K562 (cell line): Measurements from ENCODE around the gene NVL. TPM values are rescaled to one million over a fixed set of nuclear protein-coding genes. Genes with fewer than 3 reads are reported as not detected.

Experiments used
- ATAC-seq: fragments of 200-7000 bp; cut with Tn5 transposase; 3 replicates; pipeline ENCODE4 v1.9.1; 2020; ENCODE audit warnings: moderate library complexity
- BruUV-seq: library from RNA; stranded (reverse); fragments of 400-500 nt; replicated peaks from 2 replicates; lab custom pipeline; 2021; lab: Mats Ljungman, UMichigan
- CTCF ChIA-PET: fragments of 300-600 bp; formaldehyde crosslinking; extraction: SDS; loops from one replicate; lab custom pipeline; 2021; ENCODE audit warnings: low intra/inter-chr PET ratio; lab: Yijun Ruan, JAX
- POLR2A ChIA-PET: fragments of 300-600, 350-650 bp; sonication (Branson Sonifier 250); formaldehyde crosslinking; extraction: SDS; loops from one replicate; lab custom pipeline; 2021; ENCODE audit warnings: antibody characterized with exemption, inconsistent platforms; lab: Yijun Ruan, JAX
- DNase-seq, 4 experiments: peaks; one replicate each; pipeline versions ENCODE4 v3.0.0 to v3.0.0-alpha.2; 2011 to 2018; ENCODE audit warnings: low spot score in 3 of 4, mixed read lengths in 3 of 4; ENCODE audit errors: extremely low read depth in 1 of 4
- FAIRE-seq: peaks from 2 replicates; lab custom pipeline; 2011; peaks lifted over from hg19 to GRCh38; lab: Jason Lieb, UNC
- H2AFZ ChIP-seq: 2 replicates; pipeline ENCODE4 v1.6.0; 2011; ENCODE audit warnings: low read depth, low read length, control low read depth, inconsistent platforms
- H3K27ac ChIP-seq: fragments of 200-600 bp; 3 replicates; pipeline ENCODE4 v1.8.0; 2011; ENCODE audit warnings: low read depth, mild to moderate bottlenecking, control low read depth, inconsistent platforms, low read length, moderate library complexity, mixed read lengths; ENCODE audit errors: extremely low read depth
- H3K27me3 ChIP-seq, 2 experiments: fragments of 300-600 bp in 1 of 2; 2 replicates in 1 of 2; 3 replicates in 1 of 2; pipeline versions ENCODE4 v1.6.0 to v1.8.0; 2011; ENCODE audit warnings: inconsistent platforms in 2 of 2, low read length in 2 of 2, mild to moderate bottlenecking in 1 of 2, mixed read lengths in 1 of 2, moderate library complexity in 1 of 2; ENCODE audit not compliant: control insufficient read depth in 2 of 2, insufficient read depth in 2 of 2
- H3K36me3 ChIP-seq: fragments of 300-600 bp; 3 replicates; pipeline ENCODE4 v1.8.0; 2011; ENCODE audit warnings: mild to moderate bottlenecking, low read length, inconsistent platforms; ENCODE audit not compliant: control insufficient read depth, insufficient read depth
- H3K4me1 ChIP-seq, 2 experiments: fragments of 200-600 bp in 1 of 2; replicated peaks in 1 of 2; 2 replicates in 1 of 2; 3 replicates in 1 of 2; pipeline versions ENCODE4 v1.5.1 to v1.8.0; 2011; ENCODE audit warnings: inconsistent platforms in 2 of 2, low read length in 2 of 2, mild to moderate bottlenecking in 1 of 2, mixed read lengths in 1 of 2, moderate library complexity in 1 of 2; ENCODE audit not compliant: control insufficient read depth in 2 of 2, insufficient read depth in 2 of 2
- H3K4me2 ChIP-seq: 2 replicates; pipeline ENCODE4 v1.6.1; 2011; ENCODE audit warnings: low read length, control low read depth, inconsistent platforms, mixed read lengths; ENCODE audit not compliant: insufficient read depth
- H3K4me3 ChIP-seq: fragments of 200-600 bp; sonication (generic), shearing (Covaris generic); 2 replicates; pipeline ENCODE4 v1.5.1; 2016; ENCODE audit warnings: control low read depth, inconsistent platforms
- H3K79me2 ChIP-seq: fragments of 200-600 bp; 3 replicates; pipeline ENCODE4 v1.8.0; 2011; ENCODE audit warnings: low read length, inconsistent platforms; ENCODE audit not compliant: control insufficient read depth, insufficient read depth
- H3K9ac ChIP-seq, 2 experiments: 2 replicates each; pipeline versions ENCODE4 v1.6.0 to v1.6.1; 2011; ENCODE audit warnings: low read depth in 2 of 2, low read length in 2 of 2, control low read depth in 1 of 2, inconsistent platforms in 1 of 2, mild to moderate bottlenecking in 1 of 2, mixed read lengths in 1 of 2; ENCODE audit not compliant: insufficient read depth in 1 of 2
- H3K9me1 ChIP-seq: one replicate; pipeline ENCODE4 v1.6.0; 2011; ENCODE audit warnings: inconsistent platforms, mild to moderate bottlenecking, low read length, moderate library complexity; ENCODE audit not compliant: control insufficient read depth, insufficient read depth
- H3K9me3 ChIP-seq: replicated peaks from 2 replicates; pipeline ENCODE4 v1.5.1; 2011; ENCODE audit warnings: low read depth, low read length, inconsistent platforms; ENCODE audit not compliant: control insufficient read depth, insufficient read depth
- H4K20me1 ChIP-seq: replicated peaks from 2 replicates; pipeline ENCODE4 v1.6.1; 2011; ENCODE audit warnings: low read length, inconsistent platforms, mixed read lengths; ENCODE audit not compliant: control insufficient read depth, insufficient read depth
- KLF6 ChIP-seq: fragments of 250-450 bp; sonication (Bioruptor Pico); IDR thresholded peaks from 2 replicates; pipeline ENCODE4 v1.4.0; 2020; ENCODE audit warnings: mild to moderate bottlenecking, moderate library complexity, borderline replicate concordance
- NR4A1 ChIP-seq, 2 experiments: fragments of 250-450 bp in 1 of 2; fragments of 450-650 bp in 1 of 2; sonication (Bioruptor Pico) in 1 of 2; IDR thresholded peaks; 2 replicates each; pipeline versions ENCODE4 v1.4.0 to v1.6.1; 2016 to 2020; ENCODE audit warnings: mild to moderate bottlenecking in 2 of 2, missing compliant biosample characterization in 1 of 2, missing genetic modification characterization in 1 of 2, moderate library complexity in 1 of 2
- TEAD2 ChIP-seq: fragments of 450-650 bp; IDR thresholded peaks from 2 replicates; pipeline ENCODE4 v1.6.1; 2016; ENCODE audit warnings: missing genetic modification characterization, control low read depth, missing compliant biosample characterization
- TRIM24 ChIP-seq, 2 experiments: fragments of 450-650 bp; IDR thresholded peaks; 2 replicates each; pipeline ENCODE4 v1.6.1; 2016
- ZNF165 ChIP-seq: fragments of 250-450 bp; sonication (Bioruptor Pico); IDR thresholded peaks from 2 replicates; pipeline ENCODE4 v1.4.0; 2020; ENCODE audit warnings: borderline replicate concordance
- ZNF785 ChIP-seq: fragments of 250-450 bp; sonication (Bioruptor Pico); IDR thresholded peaks from 2 replicates; pipeline ENCODE4 v1.4.0; 2020; ENCODE audit warnings: mild to moderate bottlenecking
- WGBS: fragments of 100-300 bp; shearing (Covaris generic); methylation state at CpG from one replicate; pipeline ENCODE4 v1.1.6; 2016; ENCODE audit warnings: low coverage, mixed read lengths; ENCODE audit not compliant: insufficient coverage; ENCODE audit errors: missing lambda C conversion rate; 5-methylcytosine and 5-hydroxymethylcytosine counted together
- in situ Hi-C: fragments of 300-500 bp; cut with MboI; formaldehyde crosslinking; loops from 4 replicates; pipeline ENCODE4 v1.15.0; 2018; ENCODE audit warnings: inconsistent platforms, mixed read lengths
- intact Hi-C: fragments of 100-400 bp; cut with micrococcal nuclease; formaldehyde crosslinking; loops from 2 replicates; pipeline ENCODE4 v1.14.2; 2022
- polyA plus RNA-seq, 8 experiments: library from polyadenylated mRNA; depleted of rRNA in 4 of 8; stranded (reverse) in 5 of 8; unstranded in 3 of 8; fragments of >200 nt; fragmentation: Nextera tagmentation in 2 of 8; fragmentation: Illumina TruSeq in 1 of 8; extraction: Ambion mirVana in 2 of 8; extraction: Trizol in 1 of 8; gene quantifications; 2 replicates each; pipeline versions ENCODE4 v1.2.1 to v1.2.3, GENCODE V29; 2011 to 2014; ENCODE audit warnings: inconsistent platforms in 1 of 8, missing spikeins in 1 of 8
- total RNA-seq, 7 experiments: library from RNA; depleted of rRNA in 6 of 7; stranded (reverse); fragments of >200 nt in 6 of 7; fragmentation: Illumina TruSeq in 2 of 7; extraction: Trizol in 2 of 7; gene quantifications; 2 replicates each; pipeline versions ENCODE4 v1.2.1 to v1.2.3, GENCODE V29; 2011 to 2021; ENCODE audit warnings: low replicate concordance in 1 of 7
- TF ChIP-seq, protein P1 (sequence below): sonication (generic); formaldehyde crosslinking; IDR thresholded peaks from 2 replicates; pipeline ENCODE4 v1.8.0; 2022; ENCODE audit warnings: missing genetic modification reagents, mild to moderate bottlenecking, borderline replicate concordance
- TF ChIP-seq, protein P2 (sequence below): fragments of 250-450 bp; sonication (Bioruptor Pico); IDR thresholded peaks from 2 replicates; pipeline ENCODE4 v1.8.0; 2022; ENCODE audit warnings: moderate library complexity, mild to moderate bottlenecking, inconsistent platforms
- TF ChIP-seq, protein P3 (sequence below), 2 experiments: IDR thresholded peaks in 1 of 2; conservative IDR thresholded peaks in 1 of 2; 2 replicates each; pipeline ENCODE4 v1.6.1; 2016; ENCODE audit warnings: low read depth in 2 of 2, mild to moderate bottlenecking in 1 of 2, missing compliant biosample characterization in 1 of 2, missing genetic modification characterization in 1 of 2, moderate library complexity in 1 of 2
- TF ChIP-seq, protein P4 (sequence below): fragments of 200-800 bp; sonication (Bioruptor generic); IDR thresholded peaks from 2 replicates; pipeline ENCODE4 v1.6.1; 2016; ENCODE audit warnings: missing genetic modification characterization, missing compliant biosample characterization

Gene NVL
- total and polyA plus RNA-seq, 9 of the 15 experiments (the other 6 are each of a cell fraction or from before 2014, with no cell fraction given), result 32.5 to 86.6 (median 62.9) TPM

DNA sequence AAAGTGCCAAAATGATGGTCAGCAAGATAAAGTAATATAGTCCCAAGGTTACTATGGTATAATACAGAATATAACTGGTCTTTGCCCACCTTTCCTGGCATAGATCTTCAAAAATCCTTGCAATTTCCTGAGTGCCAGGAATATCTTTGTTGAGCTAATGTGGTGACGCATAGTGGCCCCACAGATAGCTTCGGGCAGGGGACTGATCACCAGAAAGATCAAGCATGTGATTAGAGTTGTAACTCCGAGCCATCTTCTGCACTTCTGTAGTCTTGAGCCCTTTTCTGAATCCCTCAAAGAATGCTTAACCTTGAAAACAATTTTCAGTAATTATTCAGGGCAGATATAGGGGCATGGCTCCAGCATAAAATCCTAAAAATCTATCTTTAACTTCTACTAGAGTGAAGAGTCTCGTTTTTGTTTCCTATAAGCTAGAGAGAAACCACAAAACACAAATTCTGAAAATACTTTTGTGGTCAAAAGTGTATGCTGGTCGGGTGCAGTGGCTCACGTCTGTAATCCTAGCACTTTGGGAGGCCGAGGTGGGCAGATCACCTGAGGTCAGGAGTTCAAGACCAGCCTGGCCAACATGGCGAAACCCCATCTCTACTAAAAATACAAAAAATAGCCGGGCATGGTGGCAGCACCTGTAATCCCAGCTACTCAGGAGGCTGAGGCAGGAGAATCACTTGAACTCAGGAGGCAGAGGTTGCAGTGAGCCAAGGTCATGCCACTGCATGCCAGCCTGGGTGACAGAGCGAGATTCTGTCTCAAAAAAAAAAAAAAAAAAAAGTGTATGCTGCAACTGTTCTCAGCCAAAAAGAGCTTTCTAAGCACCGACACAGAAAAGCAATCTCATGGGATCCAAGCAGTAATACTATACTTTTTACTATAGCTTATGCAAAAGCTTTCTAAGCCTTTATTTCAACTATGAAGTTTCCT lies 62.8 kb downstream of the NVL start:
- in situ Hi-C loops, result no loop called here
- ATAC-seq (no peak), DNase-seq (no peak), FAIRE-seq (no peak)
- H3K4me2 ChIP-seq, result no peak overlapping the region
- no peak overlapping the region for H3K9ac ChIP-seq
- WGBS, result 87% methylated on average over 11 of the region's 11 CpGs
- ChIA-PET POLR2A (interaction anchor here (0.6 to 1.3 kb wide), 4 partner anchors 14 to 38 kb away, joined by 3 to 6 read pairs (median 3); no protein-coding TSS in a partner anchor), CTCF (no interaction called here)
- no peaks in the 10 kb centered on the region for H4K20me1 ChIP-seq
- no peaks in the 10 kb centered on the region for H3K27me3 ChIP-seq
- no peak overlapping the region for H3K4me3 ChIP-seq
- no TSS peak for BruUV-seq
- H3K27ac ChIP-seq, result no peak overlapping the region
- intact Hi-C loops, result no loop called here
- H3K4me1 ChIP-seq, result peaks cover 0 to 10% of the 10 kb centered on the region in 2 experiments; a peak in 2 of 5 replicates
- no peaks in the 10 kb centered on the region for H3K9me3 ChIP-seq
- no peaks in the 10 kb centered on the region for H3K9me1 ChIP-seq
- H3K36me3 ChIP-seq, result peaks cover 61% of the 10 kb centered on the region
- no peak overlapping the region for H2AFZ ChIP-seq
- H3K79me2 ChIP-seq, result no peaks in the 10 kb centered on the region
- TF ChIP-seq, protein P1, sequence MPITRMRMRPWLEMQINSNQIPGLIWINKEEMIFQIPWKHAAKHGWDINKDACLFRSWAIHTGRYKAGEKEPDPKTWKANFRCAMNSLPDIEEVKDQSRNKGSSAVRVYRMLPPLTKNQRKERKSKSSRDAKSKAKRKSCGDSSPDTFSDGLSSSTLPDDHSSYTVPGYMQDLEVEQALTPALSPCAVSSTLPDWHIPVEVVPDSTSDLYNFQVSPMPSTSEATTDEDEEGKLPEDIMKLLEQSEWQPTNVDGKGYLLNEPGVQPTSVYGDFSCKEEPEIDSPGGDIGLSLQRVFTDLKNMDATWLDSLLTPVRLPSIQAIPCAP, result no peak
- no peak for TF ChIP-seq ZNF785 (CRISPR knock-in tag)
- TF ChIP-seq, protein P2, sequence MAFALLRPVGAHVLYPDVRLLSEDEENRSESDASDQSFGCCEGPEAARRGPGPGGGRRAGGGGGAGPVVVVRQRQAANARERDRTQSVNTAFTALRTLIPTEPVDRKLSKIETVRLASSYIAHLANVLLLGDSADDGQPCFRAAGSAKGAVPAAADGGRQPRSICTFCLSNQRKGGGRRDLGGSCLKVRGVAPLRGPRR (CRISPR knock-in tag), result no peak
- no peak for TF ChIP-seq ZNF165
- TF ChIP-seq KLF6 (CRISPR knock-in tag), result no peak
- TF ChIP-seq, protein P3, sequence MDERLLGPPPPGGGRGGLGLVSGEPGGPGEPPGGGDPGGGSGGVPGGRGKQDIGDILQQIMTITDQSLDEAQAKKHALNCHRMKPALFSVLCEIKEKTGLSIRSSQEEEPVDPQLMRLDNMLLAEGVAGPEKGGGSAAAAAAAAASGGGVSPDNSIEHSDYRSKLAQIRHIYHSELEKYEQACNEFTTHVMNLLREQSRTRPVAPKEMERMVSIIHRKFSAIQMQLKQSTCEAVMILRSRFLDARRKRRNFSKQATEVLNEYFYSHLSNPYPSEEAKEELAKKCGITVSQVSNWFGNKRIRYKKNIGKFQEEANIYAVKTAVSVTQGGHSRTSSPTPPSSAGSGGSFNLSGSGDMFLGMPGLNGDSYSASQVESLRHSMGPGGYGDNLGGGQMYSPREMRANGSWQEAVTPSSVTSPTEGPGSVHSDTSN (CRISPR knock-in tag; IDR thresholded peaks at IDR 0.05; ENCODE audit: low read depth), result no peak
- TF ChIP-seq, protein P3 (tag; conservative IDR thresholded peaks at IDR 0.05; ENCODE audit: low read depth), result no peak
- no peak for TF ChIP-seq NR4A1 (CRISPR knock-in tag; IDR thresholded peaks at IDR 0.05)
- no peak for TF ChIP-seq NR4A1 (tag; IDR thresholded peaks at IDR 0.05)
- no peak for TF ChIP-seq TRIM24 (IDR thresholded peaks at IDR 0.05)
- TF ChIP-seq TEAD2 (tag), result no peak
- TF ChIP-seq, protein P4, sequence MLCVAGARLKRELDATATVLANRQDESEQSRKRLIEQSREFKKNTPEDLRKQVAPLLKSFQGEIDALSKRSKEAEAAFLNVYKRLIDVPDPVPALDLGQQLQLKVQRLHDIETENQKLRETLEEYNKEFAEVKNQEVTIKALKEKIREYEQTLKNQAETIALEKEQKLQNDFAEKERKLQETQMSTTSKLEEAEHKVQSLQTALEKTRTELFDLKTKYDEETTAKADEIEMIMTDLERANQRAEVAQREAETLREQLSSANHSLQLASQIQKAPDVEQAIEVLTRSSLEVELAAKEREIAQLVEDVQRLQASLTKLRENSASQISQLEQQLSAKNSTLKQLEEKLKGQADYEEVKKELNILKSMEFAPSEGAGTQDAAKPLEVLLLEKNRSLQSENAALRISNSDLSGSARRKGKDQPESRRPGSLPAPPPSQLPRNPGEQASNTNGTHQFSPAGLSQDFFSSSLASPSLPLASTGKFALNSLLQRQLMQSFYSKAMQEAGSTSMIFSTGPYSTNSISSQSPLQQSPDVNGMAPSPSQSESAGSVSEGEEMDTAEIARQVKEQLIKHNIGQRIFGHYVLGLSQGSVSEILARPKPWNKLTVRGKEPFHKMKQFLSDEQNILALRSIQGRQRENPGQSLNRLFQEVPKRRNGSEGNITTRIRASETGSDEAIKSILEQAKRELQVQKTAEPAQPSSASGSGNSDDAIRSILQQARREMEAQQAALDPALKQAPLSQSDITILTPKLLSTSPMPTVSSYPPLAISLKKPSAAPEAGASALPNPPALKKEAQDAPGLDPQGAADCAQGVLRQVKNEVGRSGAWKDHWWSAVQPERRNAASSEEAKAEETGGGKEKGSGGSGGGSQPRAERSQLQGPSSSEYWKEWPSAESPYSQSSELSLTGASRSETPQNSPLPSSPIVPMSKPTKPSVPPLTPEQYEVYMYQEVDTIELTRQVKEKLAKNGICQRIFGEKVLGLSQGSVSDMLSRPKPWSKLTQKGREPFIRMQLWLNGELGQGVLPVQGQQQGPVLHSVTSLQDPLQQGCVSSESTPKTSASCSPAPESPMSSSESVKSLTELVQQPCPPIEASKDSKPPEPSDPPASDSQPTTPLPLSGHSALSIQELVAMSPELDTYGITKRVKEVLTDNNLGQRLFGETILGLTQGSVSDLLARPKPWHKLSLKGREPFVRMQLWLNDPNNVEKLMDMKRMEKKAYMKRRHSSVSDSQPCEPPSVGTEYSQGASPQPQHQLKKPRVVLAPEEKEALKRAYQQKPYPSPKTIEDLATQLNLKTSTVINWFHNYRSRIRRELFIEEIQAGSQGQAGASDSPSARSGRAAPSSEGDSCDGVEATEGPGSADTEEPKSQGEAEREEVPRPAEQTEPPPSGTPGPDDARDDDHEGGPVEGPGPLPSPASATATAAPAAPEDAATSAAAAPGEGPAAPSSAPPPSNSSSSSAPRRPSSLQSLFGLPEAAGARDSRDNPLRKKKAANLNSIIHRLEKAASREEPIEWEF (CRISPR knock-in tag), result no peak
